H1 (cell line): ENCODE measurements around the gene HLA-A. TPM values are rescaled to one million over a fixed set of nuclear protein-coding genes. Genes with fewer than 3 reads are reported as not detected.

Experiments
- CBX8 ChIP-seq: fragments of 300-800, 300-1000 bp; sonication (generic); IDR thresholded peaks from 2 replicates; pipeline ENCODE4 v1.7.1; 2016; ENCODE audit warnings: low read depth, low read length, borderline replicate concordance
- CTCF ChIP-seq, 3 experiments: IDR thresholded peaks; 1 replicate in 2 of 3; 2 replicates in 1 of 3; pipeline versions ENCODE4 v1.5.1 to v1.6.1; 2011; ENCODE audit warnings: low read length in 3 of 3, mild to moderate bottlenecking in 3 of 3, inconsistent platforms in 2 of 3, low read depth in 1 of 3, moderate library complexity in 1 of 3; ENCODE audit not compliant: insufficient read depth in 1 of 3; ENCODE audit errors: control extremely low read depth in 1 of 3
- POU5F1 ChIP-seq: IDR thresholded peaks from 2 replicates; pipeline ENCODE4 v1.6.1; 2011; ENCODE audit warnings: low read depth, mild to moderate bottlenecking, low read length, moderate library complexity
- RFX5 ChIP-seq: IDR thresholded peaks from 2 replicates; pipeline ENCODE4 v1.6.1; 2011; ENCODE audit warnings: low read depth, low read length, improper control_type of control experiment, borderline replicate concordance
- SAP30 ChIP-seq: fragments of 300-600 bp; sonication (generic); IDR thresholded peaks from 2 replicates; pipeline ENCODE4 v1.7.1; 2012; ENCODE audit warnings: low read length, moderate library complexity, mild to moderate bottlenecking, inconsistent platforms; ENCODE audit not compliant: insufficient read depth, insufficient replicate concordance
- SIX5 ChIP-seq: IDR thresholded peaks from 2 replicates; pipeline ENCODE4 v1.6.1; 2011; ENCODE audit warnings: mild to moderate bottlenecking, low read depth, low read length
- SP2 ChIP-seq: IDR thresholded peaks from 2 replicates; pipeline ENCODE4 v1.6.1; 2012; ENCODE audit warnings: mild to moderate bottlenecking, low read length, inconsistent platforms
- SRF ChIP-seq: IDR thresholded peaks from 2 replicates; pipeline ENCODE4 v1.6.1; 2011; ENCODE audit warnings: mild to moderate bottlenecking, low read depth, low read length, moderate library complexity
- polyA plus RNA-seq, 7 experiments: library from polyadenylated mRNA; depleted of rRNA in 3 of 7; stranded (reverse) in 5 of 7; unstranded in 2 of 7; fragments of >200 nt in 5 of 7; fragments of 200-250 nt in 2 of 7; gene quantifications; 1 replicate in 5 of 7; 2 replicates in 1 of 7; 4 replicates in 1 of 7; pipeline versions ENCODE4 v1.2.1 to v1.2.3, GENCODE V29; 2011 to 2013; ENCODE audit warnings: missing spikeins in 2 of 7, mixed read lengths in 2 of 7
- total RNA-seq: library from RNA; stranded (reverse); fragmentation: NEBNext Ultra II Directional; extraction: Animal tissue kit (Norgen Biotek cat#: 25700); gene quantifications from 2 replicates; pipeline ENCODE4 v1.2.1, GENCODE V29; 2021

Gene HLA-A
- total and polyA plus RNA-seq, 2 of the 8 experiments (the other 6 are each of a cell fraction or from before 2014, with no cell fraction given), result 221 to 474 TPM

GRCh38 chr6:29907637-29908340 is 34.5 kb upstream of the HLA-A start (continued):
- TF ChIP-seq SP2 (no peak), POU5F1 (no peak), SIX5 (no peak), SRF (no peak), CTCF (IDR thresholded peaks at IDR 0.05; ENCODE audit: control extremely low read depth in 1 of 3, insufficient read depth in 1 of 3, low read depth in 1 of 3, low read length in 3 of 3) (no peak), RFX5 (no peak), SAP30 (no peak), CBX8 (no peak)
